ENCODE measurements around the gene OR6B1.

OR6B1 gene

DNA sequence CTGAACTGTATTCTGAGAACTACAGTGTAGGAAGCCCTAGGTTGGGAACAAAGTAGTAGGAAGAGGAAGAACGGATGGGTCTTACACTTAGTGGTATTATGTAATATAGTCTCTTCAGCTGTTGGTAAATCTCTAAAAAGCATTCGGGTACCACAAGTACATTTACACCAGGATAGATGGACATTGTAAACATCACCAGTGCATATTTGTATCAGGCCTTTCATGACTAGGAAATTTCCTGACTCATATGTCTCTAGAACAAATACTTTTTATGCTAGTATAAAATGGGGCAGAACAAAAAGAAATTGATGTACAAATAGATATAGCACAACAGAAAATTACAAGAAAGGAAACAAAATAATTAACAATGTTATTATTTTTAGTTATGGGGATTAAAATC is 21.5 kb upstream of the OR6B1 start:
- Histone ChIP-seq H3K4me3 (ENCODE audit: extremely low read depth, insufficient read depth, low read length, poor library complexity, severe bottlenecking) (no peak overlapping the region), H3K27ac (ENCODE audit: low read depth, low read length, severe bottlenecking) (no peak overlapping the region), H3K36me3 (ENCODE audit: control insufficient read depth, insufficient read depth, low read length) (no peaks in the 10 kb centered on the region), H3K9me3 (ENCODE audit: control insufficient read depth, low read length) (no peaks in the 10 kb centered on the region), H3K4me1 (ENCODE audit: control insufficient read depth, insufficient read depth, low read length, poor library complexity, severe bottlenecking) (no peaks in the 10 kb centered on the region)
- WGBS, 2 experiments (ENCODE audit: insufficient coverage in 2 of 2), result no CpG with 5 or more reads among the region's 2 CpGs

- Histone ChIP-seq H3K9me3 (ENCODE audit: control insufficient read depth, low read length) (no peaks in the 10 kb centered on the region), H3K36me3 (ENCODE audit: control insufficient read depth, insufficient read depth, low read length) (no peaks in the 10 kb centered on the region), H3K4me1 (ENCODE audit: control insufficient read depth, insufficient read depth, low read length, poor library complexity, severe bottlenecking) (no peaks in the 10 kb centered on the region), H3K27ac (ENCODE audit: low read depth, low read length, severe bottlenecking) (no peak overlapping the region), H3K4me3 (ENCODE audit: extremely low read depth, insufficient read depth, low read length, poor library complexity, severe bottlenecking) (no peak overlapping the region)
- 100% methylated on average over 1 of the region's 1 CpG; no CpG with 5 or more reads in 1 of the 2 experiments for WGBS, 2 experiments (ENCODE audit: insufficient coverage in 2 of 2)
Observed at GRCh38 chr7:143979359-143979758, 20.8 kb upstream of the OR6B1 start.

DNA sequence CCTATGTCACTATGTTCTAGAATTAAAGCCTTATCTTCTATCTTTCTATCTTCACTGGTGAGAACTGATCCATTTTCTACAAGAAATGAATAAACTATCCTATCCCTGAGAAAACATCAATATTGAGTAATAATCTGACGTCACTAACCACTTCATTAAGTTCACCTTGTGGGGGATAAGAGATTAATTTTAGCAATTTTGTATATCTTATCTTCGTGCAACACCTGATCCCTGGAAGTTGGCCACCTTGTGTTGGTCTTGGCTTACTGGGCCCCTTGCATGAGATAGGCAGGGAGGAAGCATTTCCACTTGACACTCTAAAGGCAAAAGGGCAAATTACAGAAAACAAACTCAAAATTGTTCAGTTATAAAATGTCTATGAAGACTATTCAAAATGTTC is 20.1 kb upstream of the OR6B1 start:
- no peaks in the 10 kb centered on the region for H3K9me3 ChIP-seq (ENCODE audit: control insufficient read depth, low read length)
- no peaks in the 10 kb centered on the region for H3K36me3 ChIP-seq (ENCODE audit: control insufficient read depth, insufficient read depth, low read length)
- no peak overlapping the region for H3K27ac ChIP-seq (ENCODE audit: low read depth, low read length, severe bottlenecking)
- no peak overlapping the region for H3K4me3 ChIP-seq (ENCODE audit: extremely low read depth, insufficient read depth, low read length, poor library complexity, severe bottlenecking)
- no peaks in the 10 kb centered on the region for H3K4me1 ChIP-seq (ENCODE audit: control insufficient read depth, insufficient read depth, low read length, poor library complexity, severe bottlenecking)
- WGBS, 2 experiments (ENCODE audit: insufficient coverage in 2 of 2), result no CpG with 5 or more reads among the region's 2 CpGs

GRCh38 chr7:143980746-143981510 is 19.2 kb upstream of the OR6B1 start:
- Histone ChIP-seq H3K27ac (ENCODE audit: low read depth, low read length, severe bottlenecking) (no peak overlapping the region), H3K4me1 (ENCODE audit: control insufficient read depth, insufficient read depth, low read length, poor library complexity, severe bottlenecking) (no peaks in the 10 kb centered on the region), H3K4me3 (ENCODE audit: extremely low read depth, insufficient read depth, low read length, poor library complexity, severe bottlenecking) (no peak overlapping the region), H3K9me3 (ENCODE audit: control insufficient read depth, low read length) (no peaks in the 10 kb centered on the region), H3K36me3 (ENCODE audit: control insufficient read depth, insufficient read depth, low read length) (no peaks in the 10 kb centered on the region)
- 92% methylated on average over 8 of the region's 10 CpGs for WGBS, 2 experiments (ENCODE audit: insufficient coverage in 2 of 2)

DNA sequence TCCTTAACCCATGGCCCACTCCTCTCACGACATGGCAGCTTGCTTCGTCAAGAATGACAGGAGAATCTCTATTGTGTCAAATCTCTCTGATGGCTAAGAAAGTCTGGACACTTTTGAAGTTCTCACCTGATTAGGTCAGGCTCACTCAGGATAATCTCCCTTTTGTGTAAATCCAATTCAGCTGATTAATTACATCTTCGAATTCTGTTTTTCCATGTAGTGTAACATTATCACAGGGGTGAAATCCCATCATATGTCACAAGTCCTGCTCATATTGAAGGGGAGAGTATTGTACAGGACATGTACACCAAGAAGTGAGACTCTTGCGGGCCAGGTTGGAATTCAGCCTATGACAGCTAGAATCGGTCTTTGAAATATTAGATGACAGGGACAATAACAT is 16.2 kb upstream of the OR6B1 start:
- Histone ChIP-seq H3K4me1 (ENCODE audit: control insufficient read depth, insufficient read depth, low read length, poor library complexity, severe bottlenecking) (no peaks in the 10 kb centered on the region), H3K27ac (ENCODE audit: low read depth, low read length, severe bottlenecking) (no peak overlapping the region), H3K4me3 (ENCODE audit: extremely low read depth, insufficient read depth, low read length, poor library complexity, severe bottlenecking) (no peak overlapping the region), H3K9me3 (ENCODE audit: control insufficient read depth, low read length) (no peaks in the 10 kb centered on the region), H3K36me3 (ENCODE audit: control insufficient read depth, insufficient read depth, low read length) (no peaks in the 10 kb centered on the region)
- 95 to 100% methylated on average over 2 of the region's 5 CpGs for WGBS, 2 experiments (ENCODE audit: insufficient coverage in 2 of 2)

DNA sequence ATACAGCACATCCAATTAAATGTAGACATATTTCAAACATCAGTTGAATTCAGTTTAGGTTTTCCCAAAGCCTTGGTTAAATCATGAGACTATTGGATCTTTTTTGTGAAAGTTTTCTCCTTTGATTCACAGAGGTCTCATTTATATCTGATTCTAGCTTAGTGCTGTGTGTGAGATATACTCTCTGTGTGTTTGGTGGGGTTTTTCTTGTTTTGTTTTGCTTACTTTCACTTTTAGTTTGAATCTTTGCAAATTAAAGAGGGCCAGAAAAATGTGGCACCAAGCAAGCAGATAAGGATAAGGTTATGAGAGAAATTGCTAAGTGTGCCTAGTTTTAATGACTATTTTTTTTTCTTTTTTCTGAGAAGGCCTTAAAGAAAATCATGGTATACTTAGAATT is 12.6 kb upstream of the OR6B1 start:
- H3K27ac ChIP-seq (ENCODE audit: low read depth, low read length, severe bottlenecking), result no peak overlapping the region
- H3K4me1 ChIP-seq (ENCODE audit: control insufficient read depth, insufficient read depth, low read length, poor library complexity, severe bottlenecking), result no peaks in the 10 kb centered on the region
- peaks cover 8% of the 10 kb centered on the region for H3K9me3 ChIP-seq (ENCODE audit: control insufficient read depth, low read length)
- H3K36me3 ChIP-seq (ENCODE audit: control insufficient read depth, insufficient read depth, low read length), result no peaks in the 10 kb centered on the region
- H3K4me3 ChIP-seq (ENCODE audit: extremely low read depth, insufficient read depth, low read length, poor library complexity, severe bottlenecking), result no peak overlapping the region

DNA sequence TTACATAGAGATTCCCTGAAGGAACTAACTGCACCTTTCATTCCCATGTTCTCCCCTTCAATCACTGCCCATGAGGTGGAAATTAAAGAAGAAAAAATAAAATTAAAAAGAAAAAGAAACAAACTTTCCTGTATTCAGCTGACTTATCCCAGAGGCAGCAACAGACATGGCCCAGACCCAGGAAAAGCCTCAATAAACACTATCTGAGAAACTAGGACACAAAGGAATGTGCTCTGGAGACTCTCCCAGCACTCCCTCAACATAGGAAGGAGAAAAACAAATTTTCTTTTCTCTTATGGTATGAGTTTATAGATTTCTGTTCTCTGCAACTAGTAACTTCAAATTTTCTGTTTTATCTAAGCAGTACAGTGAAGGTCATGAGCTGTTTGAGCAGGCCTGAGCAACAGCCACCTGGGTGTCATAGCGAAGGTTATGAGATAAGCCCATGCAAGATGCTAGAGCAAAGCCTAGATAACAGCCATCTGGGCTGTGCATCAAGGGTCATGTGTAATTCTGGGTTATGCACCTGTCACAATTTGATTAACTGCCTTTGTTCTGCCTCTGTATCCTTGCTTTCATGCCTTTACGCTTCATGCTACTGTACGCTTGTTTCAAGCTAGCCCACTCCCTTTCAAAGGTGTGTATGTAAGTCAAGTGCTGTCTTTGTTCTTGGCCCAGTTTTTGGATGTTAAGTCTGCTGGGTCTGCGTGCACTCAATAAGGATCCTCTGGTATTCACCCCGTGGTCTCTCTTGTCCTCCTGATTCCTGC is 11.0 kb upstream of the OR6B1 start:
- no peaks in the 10 kb centered on the region for H3K36me3 ChIP-seq (ENCODE audit: control insufficient read depth, insufficient read depth, low read length)
- peaks cover 8% of the 10 kb centered on the region for H3K9me3 ChIP-seq (ENCODE audit: control insufficient read depth, low read length)
- no peak overlapping the region for H3K27ac ChIP-seq (ENCODE audit: low read depth, low read length, severe bottlenecking)
- 89 to 100% methylated on average over 3 of the region's 5 CpGs for WGBS, 2 experiments (ENCODE audit: insufficient coverage in 2 of 2)
- H3K4me1 ChIP-seq (ENCODE audit: control insufficient read depth, insufficient read depth, low read length, poor library complexity, severe bottlenecking), result no peaks in the 10 kb centered on the region
- no peak overlapping the region for H3K4me3 ChIP-seq (ENCODE audit: extremely low read depth, insufficient read depth, low read length, poor library complexity, severe bottlenecking)

DNA sequence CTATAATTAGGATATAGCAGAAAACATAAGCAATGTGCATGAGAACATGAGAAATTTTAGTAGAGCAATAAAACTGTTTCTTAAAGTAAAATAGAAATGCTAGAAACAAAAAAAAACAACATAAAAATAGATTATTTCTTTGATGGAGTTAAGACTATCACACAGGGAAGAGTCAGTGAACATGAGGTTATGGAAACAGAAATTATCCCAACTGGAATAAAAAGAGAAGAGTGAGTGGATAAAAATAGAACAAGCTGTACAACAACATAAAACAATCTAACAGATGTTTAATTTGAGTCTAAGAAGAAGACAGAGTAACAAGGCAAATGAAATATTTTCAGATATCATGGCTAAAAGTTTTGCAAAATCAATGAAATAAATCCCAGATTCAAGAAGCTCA is 7.5 kb upstream of the OR6B1 start:
- no peak overlapping the region for H3K27ac ChIP-seq (ENCODE audit: low read depth, low read length, severe bottlenecking)
- peaks cover 8% of the 10 kb centered on the region for H3K9me3 ChIP-seq (ENCODE audit: control insufficient read depth, low read length)
- H3K4me3 ChIP-seq (ENCODE audit: extremely low read depth, insufficient read depth, low read length, poor library complexity, severe bottlenecking), result no peak overlapping the region
- no peaks in the 10 kb centered on the region for H3K4me1 ChIP-seq (ENCODE audit: control insufficient read depth, insufficient read depth, low read length, poor library complexity, severe bottlenecking)
- no peaks in the 10 kb centered on the region for H3K36me3 ChIP-seq (ENCODE audit: control insufficient read depth, insufficient read depth, low read length)

DNA sequence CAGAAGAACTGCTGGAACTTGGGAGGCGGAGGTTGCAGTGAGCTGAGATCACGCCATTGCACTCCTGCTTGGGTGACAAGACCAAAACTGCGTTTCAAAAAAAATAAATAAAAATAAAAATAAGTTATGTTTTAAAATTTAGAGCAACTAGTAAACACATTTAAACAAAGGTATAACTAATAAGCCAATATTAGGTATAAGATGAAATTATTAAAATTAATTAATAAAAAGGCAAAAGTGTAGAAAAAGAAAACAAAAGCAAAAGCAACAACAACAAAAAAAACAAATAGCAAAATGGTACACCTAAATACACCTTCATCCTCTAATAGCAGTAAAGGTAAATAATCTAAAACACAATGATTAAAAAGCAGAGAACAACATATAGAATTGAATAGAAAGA is 6.2 kb upstream of the OR6B1 start:
- 90% methylated on average over 1 of the region's 3 CpGs; no CpG with 5 or more reads in 1 of the 2 experiments for WGBS, 2 experiments (ENCODE audit: insufficient coverage in 2 of 2)

DNA sequence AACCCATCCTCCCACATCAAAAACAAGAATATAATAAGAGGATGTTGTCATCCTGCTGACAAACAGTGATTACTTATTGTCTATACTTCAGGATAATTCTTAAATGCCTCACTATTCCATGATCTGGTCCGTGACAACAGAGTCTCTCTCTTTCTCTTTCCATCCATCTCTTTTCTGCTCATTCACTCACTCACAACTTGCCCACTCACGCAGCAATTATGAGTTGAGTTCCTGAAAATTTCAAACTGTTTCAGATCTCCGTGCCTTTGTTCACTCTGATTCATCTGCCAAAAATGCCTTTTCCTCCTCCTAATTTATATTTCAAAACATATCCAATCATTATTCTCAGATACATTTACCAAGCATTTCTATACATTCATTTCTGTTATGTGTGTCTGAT is 1.4 kb downstream of the OR6B1 start:
- WGBS, 2 experiments (ENCODE audit: insufficient coverage in 2 of 2), result 95 to 98% methylated on average over 3 of the region's 3 CpGs
- Histone ChIP-seq H3K36me3 (ENCODE audit: control insufficient read depth, insufficient read depth, low read length) (no peaks in the 10 kb centered on the region), H3K4me3 (ENCODE audit: extremely low read depth, insufficient read depth, low read length, poor library complexity, severe bottlenecking) (no peak overlapping the region), H3K4me1 (ENCODE audit: control insufficient read depth, insufficient read depth, low read length, poor library complexity, severe bottlenecking) (no peaks in the 10 kb centered on the region), H3K27ac (ENCODE audit: low read depth, low read length, severe bottlenecking) (no peak overlapping the region), H3K9me3 (ENCODE audit: control insufficient read depth, low read length) (no peaks in the 10 kb centered on the region)

More for the DNA sequence above, 6.2 kb upstream of the OR6B1 start:
- Histone ChIP-seq H3K27ac (ENCODE audit: low read depth, low read length, severe bottlenecking) (no peak overlapping the region), H3K36me3 (ENCODE audit: control insufficient read depth, insufficient read depth, low read length) (no peaks in the 10 kb centered on the region), H3K4me1 (ENCODE audit: control insufficient read depth, insufficient read depth, low read length, poor library complexity, severe bottlenecking) (no peaks in the 10 kb centered on the region), H3K9me3 (ENCODE audit: control insufficient read depth, low read length) (peaks cover 8% of the 10 kb centered on the region), H3K4me3 (ENCODE audit: extremely low read depth, insufficient read depth, low read length, poor library complexity, severe bottlenecking) (no peak overlapping the region)

DNA sequence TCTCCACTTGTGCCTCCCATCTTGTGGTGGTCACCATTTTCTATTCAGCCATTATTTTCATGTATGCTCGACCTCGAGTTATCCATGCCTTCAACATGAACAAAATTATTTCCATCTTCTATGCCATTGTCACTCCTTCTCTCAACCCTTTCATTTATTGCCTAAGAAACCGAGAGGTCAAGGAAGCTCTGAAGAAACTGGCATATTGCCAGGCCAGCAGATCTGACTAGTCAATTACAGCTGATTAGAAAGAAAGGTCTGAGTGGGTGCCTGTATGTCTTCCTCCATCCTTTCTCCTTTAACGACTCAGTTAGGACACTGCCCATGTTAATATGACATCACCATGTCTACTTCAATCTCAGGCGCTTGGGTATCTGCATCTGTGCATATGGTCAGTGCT is 4.6 kb downstream of the OR6B1 start:
- H3K4me1 ChIP-seq (ENCODE audit: control insufficient read depth, insufficient read depth, low read length, poor library complexity, severe bottlenecking), result no peaks in the 10 kb centered on the region
- WGBS, 2 experiments (ENCODE audit: insufficient coverage in 2 of 2), result 79 to 100% methylated on average over 2 to 3 of the region's 5 CpGs
- H3K9me3 ChIP-seq (ENCODE audit: control insufficient read depth, low read length), result peaks cover 9% of the 10 kb centered on the region
- H3K27ac ChIP-seq (ENCODE audit: low read depth, low read length, severe bottlenecking), result no peak overlapping the region
- no peak overlapping the region for H3K4me3 ChIP-seq (ENCODE audit: extremely low read depth, insufficient read depth, low read length, poor library complexity, severe bottlenecking)
- no peaks in the 10 kb centered on the region for H3K36me3 ChIP-seq (ENCODE audit: control insufficient read depth, insufficient read depth, low read length)

All from mesodermal cell (in vitro differentiated cells).